HG03097 (cell line): Measurements from ENCODE around the gene NRCAM.

Experiments used
- ATAC-seq: cut with Tn5 transposase; IDR thresholded peaks from one replicate; pipeline ENCODE4 v1.9.1; 2021; ENCODE audit not compliant: unreplicated experiment, low FRiP score

The NRCAM gene

GRCh38 chr7:108181073-108181985 lies 274.9 kb downstream of the NRCAM start:
- no peak for ATAC-seq

- ATAC-seq: no peak
These were observed 277.8 kb downstream of the NRCAM start for GRCh38 chr7:108178398-108178797.

- ATAC-seq: no peak
These were observed 285.1 kb downstream of the NRCAM start for GRCh38 chr7:108171164-108171563.

GRCh38 chr7:108170251-108170650 lies 286.0 kb downstream of the NRCAM start:
- ATAC-seq: no peak

GRCh38 chr7:108167460-108167859 lies 288.8 kb downstream of the NRCAM start:
- ATAC-seq: no peak

- ATAC-seq: no peak
These were observed 289.5 kb downstream of the NRCAM start for GRCh38 chr7:108166687-108167086.

GRCh38 chr7:108165723-108166122 lies 290.5 kb downstream of the NRCAM start:
- ATAC-seq: no peak

- no peak for ATAC-seq
These were observed 291.3 kb downstream of the NRCAM start for GRCh38 chr7:108164946-108165345.

- ATAC-seq: no peak
These were observed 291.9 kb downstream of the NRCAM start for GRCh38 chr7:108164342-108164741.

- no peak for ATAC-seq
These were observed 297.5 kb downstream of the NRCAM start for GRCh38 chr7:108158776-108159175.

- ATAC-seq: no peak
These were observed 298.5 kb downstream of the NRCAM start for GRCh38 chr7:108157606-108158335.

- ATAC-seq: no peak
These were observed 299.2 kb downstream of the NRCAM start for GRCh38 chr7:108156897-108157605.

GRCh38 chr7:108152198-108152597 lies 304.0 kb downstream of the NRCAM start:
- ATAC-seq: no peak

- no peak for ATAC-seq
These were observed 306.3 kb downstream of the NRCAM start for GRCh38 chr7:108149908-108150307.

GRCh38 chr7:108149119-108149518 lies 307.1 kb downstream of the NRCAM start:
- ATAC-seq: no peak

GRCh38 chr7:108147031-108147563 lies 309.1 kb downstream of the NRCAM start:
- no peak for ATAC-seq

GRCh38 chr7:108146070-108146842 lies 310.0 kb downstream of the NRCAM start:
- ATAC-seq: no peak

GRCh38 chr7:108145401-108145800 lies 310.8 kb downstream of the NRCAM start:
- no peak for ATAC-seq

- no peak for ATAC-seq
These were observed 311.3 kb downstream of the NRCAM start for GRCh38 chr7:108144931-108145330.
